Left lobe of liver (tissue), 2 donors: ENCODE results near the gene MEAK7. TPM values are rescaled to one million over a fixed set of nuclear protein-coding genes. Genes with fewer than 3 reads are reported as not detected.

Experiments used
- ATAC-seq: fragments of 200-7000 bp; cut with Tn5 transposase; one replicate; pipeline ENCODE4 v1.9.1; 2020; ENCODE audit warnings: mild to moderate bottlenecking, moderate library complexity
- DNase-seq: peaks from one replicate; pipeline ENCODE4 v3.0.0-alpha.2; 2020; ENCODE audit warnings: low spot score
- total RNA-seq: library from RNA; stranded (reverse); gene quantifications from one replicate; pipeline ENCODE4 v1.2.1, GENCODE V29; 2021
- donor health status: DM: no; HTN: no; CAD: no; lungs with moderate emphysema.
- donor health status: DM: no; HTN: yes; CAD: no.

The MEAK7 gene
- total RNA-seq, 1 donor from 2014 or later = 2.9 TPM

DNA sequence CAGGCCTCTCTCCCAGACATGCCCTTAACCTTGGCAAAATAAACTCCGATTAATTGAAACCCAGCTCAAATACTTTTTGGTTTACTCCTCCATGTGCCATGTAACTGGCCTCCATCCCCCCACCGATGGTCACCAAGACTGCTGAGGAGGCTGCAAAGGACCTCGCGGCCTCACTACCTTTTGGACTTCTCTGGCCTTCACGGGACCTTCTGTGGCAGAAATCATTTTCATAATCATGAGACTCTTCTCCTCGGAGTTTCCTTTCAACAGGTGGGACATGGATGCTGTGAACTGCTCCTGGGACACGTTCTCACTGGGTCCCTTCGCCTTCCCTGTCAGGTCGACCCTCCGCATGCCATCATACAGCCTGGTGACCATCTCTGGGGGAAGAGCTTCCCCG, 9.0 kb downstream of the MEAK7 start:
- no peak for ATAC-seq
- peak; percentile 19 for DNase-seq

DNA sequence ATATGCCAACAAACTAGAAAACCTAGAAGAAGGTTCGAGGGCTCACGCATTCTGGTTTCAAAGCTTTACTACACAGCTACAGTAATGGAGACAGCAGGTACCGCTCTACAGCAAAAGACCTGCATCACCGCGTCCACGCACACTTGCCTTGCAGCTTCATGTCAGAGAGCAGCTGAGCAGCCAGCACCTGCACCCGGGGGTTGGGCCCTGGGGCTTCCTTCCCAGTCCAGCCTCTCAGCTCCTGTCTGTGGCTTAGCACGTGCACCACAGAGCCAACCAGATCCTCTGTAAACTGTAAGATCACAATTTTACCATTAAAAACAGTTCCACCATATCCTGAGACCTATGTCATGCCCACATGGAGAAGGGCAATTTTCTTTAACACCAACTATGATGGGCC, 15.3 kb downstream of the MEAK7 start:
- DNase-seq (peak; percentile 21), ATAC-seq (no peak)

DNA sequence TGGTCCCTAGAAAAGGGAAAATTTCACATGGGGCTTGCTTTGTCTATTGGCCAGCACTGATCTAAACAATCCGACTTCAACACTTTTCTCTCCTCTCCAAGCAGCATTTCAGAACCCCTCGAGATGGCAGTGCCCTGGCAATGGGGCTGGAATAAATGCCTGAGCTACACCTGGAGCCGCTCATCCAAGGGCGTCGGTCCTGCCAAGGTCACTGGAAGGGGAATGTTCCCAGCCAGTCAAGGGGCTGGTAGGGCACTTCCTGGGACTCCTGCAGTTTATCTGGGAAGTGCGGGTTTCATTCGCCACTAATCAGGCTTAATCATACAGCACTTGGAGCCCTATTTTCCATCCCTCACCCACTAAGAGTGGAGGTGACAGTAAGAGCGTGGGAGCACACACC, 17.1 kb downstream of the MEAK7 start:
- DNase-seq = peak; percentile 19
- no peak for ATAC-seq

DNA sequence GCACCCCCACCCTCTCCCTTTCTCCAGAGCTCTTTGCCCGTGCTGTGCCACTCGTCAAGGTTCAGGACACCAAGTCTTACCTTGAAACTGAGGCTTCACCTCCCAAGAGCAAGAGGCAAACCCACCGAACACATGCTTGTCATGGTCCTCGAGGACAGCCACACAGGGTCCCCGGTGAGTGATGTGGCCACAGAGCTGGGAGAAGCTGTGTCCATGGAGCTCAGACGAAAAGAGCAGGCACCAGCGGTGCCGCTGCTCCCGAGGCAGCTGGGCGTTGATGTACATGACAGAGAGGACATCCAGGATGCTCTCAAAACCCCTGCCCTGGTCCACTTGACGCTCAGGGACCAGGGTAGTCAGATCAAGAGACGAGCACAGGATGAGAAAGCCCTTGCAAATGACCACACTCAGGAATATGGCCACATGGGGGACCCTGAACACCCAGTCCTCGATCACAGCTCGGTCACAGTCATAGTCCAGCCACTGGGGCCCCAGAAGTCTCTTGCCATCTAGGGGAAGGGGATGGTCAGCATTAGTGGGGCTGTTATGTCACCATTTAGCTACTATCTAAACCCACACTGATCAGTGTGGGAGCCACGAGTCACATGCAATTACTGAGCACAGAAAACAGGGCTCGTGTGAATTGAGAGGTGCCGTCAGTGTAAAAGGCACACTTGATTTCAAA, 17.8 kb downstream of the MEAK7 start:
- ATAC-seq = no peak
- DNase-seq = peak; percentile 39

DNA sequence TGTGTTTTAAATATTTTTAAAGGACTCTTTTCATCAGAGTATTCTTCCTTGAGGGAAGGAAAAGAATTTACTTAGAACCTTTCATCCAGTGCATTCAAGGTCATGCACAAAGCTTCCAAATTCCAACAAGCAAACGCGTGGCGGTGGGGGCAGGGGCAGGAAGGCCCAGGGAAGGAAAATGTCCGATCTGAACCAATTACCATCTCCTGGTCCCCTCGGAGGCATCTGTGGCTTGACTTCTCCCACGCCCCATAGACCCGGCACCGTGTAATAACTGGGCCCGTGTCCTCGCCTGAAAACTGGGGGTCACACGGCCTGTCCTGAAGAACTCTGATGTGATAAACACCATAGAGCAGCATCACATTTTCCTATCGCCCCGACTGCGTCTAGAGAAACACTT, 18.3 kb downstream of the MEAK7 start:
- ATAC-seq = no peak
- peak; percentile 24 for DNase-seq

DNA sequence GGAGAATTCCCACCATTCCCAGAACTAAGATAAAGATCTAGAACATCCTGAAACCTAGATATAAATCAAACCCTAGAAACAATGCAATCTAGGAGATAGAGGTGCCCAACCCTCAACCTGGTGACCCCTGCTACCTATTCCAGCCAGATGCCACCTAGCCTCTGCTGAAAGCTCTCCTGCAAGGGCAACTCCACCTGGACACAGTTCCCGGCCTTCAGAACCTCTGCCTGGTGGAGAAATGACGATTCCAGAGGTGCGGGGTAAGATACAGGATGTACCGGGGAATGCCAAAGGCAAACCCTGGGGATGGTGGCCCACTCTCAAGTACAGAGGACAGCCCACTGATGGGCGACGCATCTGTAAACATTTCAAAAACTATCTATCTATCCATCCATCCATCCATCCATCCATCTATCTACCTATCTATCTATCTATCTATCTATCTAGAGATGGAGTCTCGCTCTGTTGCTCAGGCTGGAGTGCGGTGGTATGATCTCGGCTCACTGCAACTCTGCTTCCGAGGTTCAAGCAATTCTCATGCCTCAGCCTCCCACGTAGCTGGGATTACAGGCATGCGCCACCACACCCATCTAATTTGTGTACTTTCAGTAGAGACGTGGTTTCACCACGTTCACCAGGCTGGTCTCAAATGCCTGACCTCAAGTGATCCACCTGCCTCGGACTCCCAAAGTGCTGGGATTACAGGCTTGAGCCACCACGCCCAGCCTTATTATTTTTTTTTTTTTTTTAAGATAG, 19.0 kb downstream of the MEAK7 start:
- peak; percentile 27 for DNase-seq
- no peak for ATAC-seq

DNA sequence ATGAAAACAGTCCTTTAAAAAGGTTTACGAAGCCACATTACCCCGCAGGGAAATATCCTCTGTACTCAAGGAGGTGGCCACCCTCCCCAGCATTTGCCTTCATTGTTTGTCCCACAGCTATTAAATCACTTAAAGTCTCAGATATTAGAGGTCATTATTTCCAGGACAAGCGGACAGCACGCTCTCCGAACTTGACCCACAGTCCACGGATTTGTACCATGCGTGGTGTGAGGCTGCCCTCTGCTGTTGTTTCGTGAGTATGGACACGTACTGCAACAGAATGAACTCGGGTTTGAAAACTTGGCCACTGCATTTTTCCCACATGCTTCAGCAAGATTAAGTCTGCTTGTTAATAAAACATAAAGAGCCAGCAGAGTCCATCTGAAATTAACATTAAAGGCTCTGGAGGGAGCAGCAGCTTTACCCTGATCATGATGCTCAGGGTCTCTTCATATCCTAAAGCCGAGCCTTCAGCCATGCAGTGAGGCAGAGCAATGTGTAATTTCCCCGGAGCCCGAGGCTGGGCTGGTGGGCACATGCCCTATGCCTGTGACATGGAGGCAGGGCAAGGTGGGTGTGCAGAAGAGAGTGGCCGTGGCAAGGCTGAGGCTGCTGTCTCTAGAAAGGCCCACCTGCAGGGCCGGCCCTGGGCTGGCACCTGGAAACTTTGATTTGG, 19.7 kb downstream of the MEAK7 start:
- ATAC-seq = peak; percentile 97
- peak; percentile 71 for DNase-seq

DNA sequence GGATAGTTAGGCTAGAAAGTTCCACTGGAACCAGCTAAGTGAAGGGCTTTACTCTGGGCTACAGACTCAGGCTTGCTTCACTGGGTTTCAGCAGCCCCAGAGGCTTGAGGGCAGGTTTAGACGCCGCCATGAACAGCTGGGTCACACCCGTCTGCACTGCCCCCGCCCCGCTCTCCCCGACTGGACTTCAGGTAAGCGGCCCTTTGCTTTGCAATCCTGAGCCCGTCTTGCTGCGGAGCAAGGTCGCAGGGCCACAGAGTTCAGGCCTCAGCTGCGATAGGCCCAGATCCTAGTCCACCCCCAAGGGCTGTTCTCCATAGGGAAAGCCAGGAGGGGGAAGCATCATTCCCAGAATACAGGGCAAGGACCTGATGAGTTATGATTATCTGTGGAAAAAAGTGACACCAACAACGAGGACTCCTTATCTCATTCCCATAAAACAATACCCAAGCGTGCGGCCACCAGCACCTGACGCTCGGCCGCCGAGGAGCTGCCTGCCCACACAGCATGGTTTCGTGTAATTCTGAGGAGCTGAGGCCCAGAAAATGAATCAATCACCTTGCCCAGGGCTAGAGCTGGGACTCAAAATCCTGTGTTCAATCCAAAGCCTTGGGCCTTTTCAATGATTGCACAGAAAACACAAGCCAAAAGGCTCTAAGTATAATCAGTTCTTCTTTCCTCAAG, 20.4 kb downstream of the MEAK7 start:
- ATAC-seq = no peak

DNA sequence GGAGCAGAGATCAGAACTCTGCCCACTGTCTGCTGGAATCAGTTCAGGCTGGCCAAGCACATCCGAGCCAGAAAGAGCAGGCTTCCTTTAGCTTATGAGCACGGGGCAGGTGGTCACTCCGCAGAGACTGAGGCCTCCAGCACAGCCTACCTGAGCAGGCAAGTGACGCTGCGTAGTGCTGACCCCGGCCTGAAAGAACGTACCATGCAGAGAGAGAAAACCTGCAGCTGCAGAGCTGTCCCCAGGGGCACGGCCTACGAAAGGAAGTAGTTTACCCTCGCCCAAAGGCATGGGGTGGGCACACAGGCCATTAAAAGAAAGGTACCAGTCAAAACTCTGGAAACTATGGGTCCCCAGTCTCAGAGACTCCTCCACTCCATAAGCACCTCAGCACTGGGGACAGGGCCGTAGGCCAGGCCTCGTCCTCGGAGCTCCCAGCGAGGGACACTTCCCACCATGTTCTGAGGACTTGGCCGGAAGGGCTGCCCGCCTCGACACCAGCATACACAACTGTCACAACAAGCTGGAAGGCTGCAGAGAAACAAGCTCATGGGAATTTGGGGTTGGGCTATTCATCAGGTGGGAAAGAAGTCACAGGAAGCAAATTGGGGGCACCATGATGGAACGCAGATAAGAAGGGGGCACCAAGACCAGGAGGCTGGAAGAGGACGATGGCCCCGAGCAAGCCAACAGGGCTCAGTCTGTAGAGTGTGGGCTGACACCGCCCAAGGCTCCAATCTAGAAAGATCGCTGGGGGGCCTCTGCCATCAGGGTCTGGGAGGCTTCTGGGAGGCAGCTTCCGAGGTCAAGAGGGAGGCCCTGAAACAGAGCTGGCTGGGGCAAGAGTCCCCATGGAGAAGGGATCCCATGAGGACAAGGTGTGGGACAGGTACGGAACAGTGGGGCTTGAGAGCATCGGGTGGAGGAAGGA, 21.2 kb downstream of the MEAK7 start:
- peak; percentile 41 for DNase-seq
- ATAC-seq = no peak

More for the DNA sequence above, 20.4 kb downstream of the MEAK7 start:
- DNase-seq = peak; percentile 40

DNA sequence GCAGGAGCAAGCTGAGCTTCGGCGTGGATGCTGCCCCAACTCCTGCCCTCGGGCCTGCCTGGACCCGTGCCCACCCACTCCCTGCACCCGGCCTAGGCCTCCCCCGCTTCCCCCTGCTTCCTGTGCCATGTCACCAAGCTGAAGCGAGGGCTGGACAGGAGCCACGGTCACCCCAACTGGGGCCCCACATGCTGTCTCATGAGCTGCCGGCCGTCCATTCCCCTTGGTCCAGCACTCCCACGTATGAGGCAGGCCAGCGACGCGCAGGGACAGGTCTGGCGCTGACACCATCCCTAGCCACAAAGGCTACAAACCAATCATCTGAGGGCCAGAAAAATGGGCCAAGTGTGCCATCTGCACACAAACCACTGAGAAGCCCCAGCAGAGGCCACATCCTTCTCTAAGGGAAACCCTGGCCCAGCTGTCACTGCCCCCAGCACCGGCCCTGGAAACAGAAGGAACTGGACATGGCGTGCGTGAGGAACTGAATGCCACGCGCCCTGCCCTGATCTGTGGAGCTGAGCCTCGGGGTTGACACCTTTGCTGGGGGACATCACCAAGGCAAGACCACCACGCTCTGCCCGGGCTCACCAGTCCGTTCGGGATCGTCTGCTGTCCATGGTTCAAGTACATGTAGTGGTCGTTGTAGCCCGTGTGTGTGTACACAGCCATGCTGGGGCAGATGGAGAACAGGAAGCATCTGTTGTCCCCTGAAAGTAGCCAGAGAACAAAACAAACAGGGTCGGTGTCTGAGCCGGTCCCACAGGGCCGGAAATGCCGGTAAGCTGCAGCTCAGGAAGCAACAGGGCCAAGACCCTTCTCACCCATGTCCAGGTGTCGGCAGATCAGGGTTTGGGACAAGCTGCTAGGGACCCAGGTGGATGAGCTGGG, 22.2 kb downstream of the MEAK7 start:
- DNase-seq (peak; percentile 42), ATAC-seq (no peak)

DNA sequence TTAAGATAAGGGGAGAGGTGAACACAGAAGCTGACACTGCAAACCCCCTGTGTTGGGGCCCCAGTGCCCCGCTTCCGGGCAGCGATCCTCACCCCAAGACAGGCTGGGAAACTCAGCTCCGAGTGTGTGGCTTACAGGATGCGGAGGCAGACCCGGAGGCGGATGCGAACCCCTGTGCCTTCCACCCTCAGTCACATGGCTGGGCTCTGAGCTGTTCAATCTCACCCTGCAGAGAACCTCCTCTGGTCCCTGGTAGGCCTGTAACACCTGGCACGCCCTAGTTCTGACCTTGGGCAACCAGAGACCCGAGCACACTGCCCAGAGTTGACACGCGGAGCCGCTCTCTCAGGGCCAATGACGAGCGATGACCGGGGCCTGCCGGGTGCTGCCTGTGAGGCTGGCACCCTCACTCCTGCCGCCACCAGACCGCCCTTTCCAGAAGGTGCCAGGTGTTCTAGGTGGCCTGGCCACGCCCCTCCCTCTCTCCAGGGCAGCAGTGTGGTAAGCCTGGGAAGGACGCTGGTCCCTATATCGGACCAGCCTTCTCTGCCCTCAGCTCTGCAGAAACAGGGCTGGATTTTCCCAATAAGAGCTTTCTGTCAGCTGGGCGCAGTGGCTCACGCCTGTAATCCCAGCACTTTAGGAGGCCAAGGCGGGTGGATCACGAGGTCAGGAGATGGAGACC, 23.3 kb downstream of the MEAK7 start:
- DNase-seq = peak; percentile 33
- ATAC-seq = no peak

DNA sequence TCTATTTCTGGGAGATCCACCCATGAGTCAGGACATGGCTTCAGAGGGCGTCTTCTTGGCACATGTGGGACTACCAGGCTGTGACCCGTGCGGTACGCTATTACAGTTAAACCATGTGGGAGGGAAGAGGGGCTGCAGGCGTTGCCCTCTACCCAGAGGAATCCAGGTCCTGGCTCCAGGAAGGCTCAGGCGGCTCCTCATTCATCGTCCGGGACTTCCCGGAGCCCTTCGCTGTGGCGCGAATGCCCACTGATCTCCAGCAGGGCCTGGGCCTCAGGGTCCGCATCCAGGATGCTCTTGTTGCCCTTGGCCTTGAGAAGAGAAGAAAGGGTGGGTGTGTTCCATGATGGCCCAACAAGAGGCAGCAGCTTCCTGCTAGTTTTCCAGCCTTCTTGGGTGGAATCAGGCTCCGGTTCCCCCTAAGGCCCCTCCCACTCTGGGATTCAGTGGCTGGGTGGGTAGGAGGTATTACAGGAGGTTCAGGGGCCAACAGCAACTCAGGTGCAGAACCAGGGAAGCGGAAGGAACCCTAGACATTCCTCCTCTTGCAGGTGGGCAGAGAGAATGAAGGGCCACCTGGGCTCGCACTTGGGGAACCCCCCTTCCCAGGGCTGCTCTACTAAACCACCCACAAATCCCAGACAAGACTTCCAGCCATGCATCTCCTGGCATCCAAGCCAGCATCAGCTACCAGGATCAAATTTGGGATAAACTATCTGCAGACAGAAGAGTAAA, 24.6 kb downstream of the MEAK7 start:
- peak; percentile 26 for DNase-seq
- no peak for ATAC-seq

DNA sequence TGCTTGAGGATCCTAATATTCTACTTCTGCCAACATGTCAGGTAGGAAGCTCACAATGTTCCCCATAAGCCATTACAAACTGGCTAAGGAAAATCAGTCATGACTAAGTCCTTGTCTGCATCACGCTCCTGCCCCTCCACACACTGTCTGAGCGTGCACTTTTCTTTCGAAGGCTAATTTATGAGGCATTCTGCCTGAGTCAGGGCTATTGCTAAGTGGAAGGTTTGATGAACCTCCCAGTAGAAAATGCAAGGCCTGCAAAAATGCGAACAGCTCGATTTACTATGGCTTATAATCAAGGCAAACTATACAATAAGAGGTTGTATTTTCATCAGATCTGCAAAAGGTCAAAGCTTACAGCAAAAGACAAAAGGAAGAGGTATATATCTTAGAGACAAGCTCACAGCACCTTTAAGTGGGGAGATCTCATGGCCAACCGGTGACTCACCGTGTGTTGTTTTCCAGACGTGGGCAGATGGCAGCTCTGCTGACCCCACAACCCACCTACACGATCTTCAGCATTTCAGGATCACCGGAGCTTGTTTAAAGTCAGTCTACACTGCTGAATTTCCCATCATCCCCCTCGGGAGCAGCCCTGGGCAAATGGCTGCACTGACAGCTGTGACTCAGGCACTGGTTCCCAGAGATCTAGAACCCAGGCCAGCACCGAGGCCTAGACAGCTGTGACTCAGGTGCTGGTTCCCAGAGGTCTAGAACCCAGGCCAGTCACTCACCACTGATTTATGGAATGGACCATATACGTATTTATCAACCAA, 26.1 kb downstream of the MEAK7 start:
- peak; percentile 8 for DNase-seq
- ATAC-seq = no peak

DNA sequence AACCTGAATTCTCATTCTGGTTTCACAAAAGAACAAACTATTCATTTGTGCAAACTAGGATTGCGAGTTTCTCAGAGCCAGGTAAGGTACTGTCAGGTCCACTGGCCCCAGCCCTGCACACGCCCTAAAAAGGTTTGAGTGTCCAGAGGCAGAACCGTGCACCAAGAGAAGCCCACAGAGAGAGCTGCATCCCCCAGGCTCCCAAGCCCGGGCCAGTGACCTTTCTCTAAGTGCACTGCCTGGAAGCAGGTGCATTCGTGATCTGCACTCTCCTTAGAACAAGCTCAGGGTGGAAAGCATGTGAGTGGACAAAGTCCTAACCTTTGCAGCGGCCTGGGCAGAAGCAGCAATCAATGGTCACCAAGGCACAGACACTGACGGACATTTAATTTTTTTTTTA, 26.8 kb downstream of the MEAK7 start:
- ATAC-seq (no peak), DNase-seq (peak; percentile 26)

DNA sequence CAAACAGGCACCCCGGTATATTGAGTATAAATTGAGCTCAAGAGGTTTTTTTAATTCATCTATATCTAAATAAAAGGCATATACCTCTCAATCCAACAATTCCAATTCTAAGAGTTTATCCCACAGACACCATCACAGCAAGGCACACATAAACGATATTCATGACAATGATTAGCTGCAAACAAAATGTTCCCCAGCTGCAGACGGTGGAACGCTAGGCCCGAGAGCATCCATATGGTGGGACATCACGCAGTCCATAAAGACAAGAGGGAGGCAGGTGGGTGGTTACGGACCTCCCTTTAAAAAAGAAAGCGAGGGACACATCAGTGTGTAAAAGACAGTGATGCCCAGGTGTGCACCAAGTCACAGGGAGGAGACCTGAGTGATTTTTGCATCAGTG, 28.1 kb downstream of the MEAK7 start:
- ATAC-seq (no peak), DNase-seq (peak; percentile 19)

DNA sequence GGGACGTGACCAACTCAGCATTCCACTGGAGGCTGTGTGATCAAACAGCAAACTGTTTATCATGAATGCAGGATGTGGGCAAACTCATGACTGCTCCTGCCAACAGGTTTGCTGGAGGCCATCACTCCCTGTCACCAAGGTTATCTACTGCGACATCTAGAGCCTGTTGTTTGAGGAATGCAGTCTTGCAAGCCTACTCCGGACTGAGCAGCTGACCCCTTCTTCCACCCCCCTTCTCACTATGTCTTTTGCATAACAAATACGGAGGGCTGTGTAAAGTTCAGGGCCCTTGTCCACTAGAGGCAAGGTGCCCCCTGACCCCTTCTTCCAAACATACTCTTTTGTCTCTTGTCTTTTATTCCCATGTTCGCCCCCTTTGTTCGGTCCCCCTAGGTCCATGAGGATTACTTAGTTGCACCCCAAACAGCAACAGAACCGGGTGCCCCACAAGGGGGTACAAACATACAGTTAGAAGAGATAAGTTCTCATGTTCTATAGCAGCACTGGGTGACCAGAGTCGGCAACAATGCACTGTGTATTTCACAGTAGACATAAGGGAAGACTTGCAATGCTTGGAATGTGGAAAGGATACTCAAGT, 28.7 kb downstream of the MEAK7 start:
- ATAC-seq (no peak), DNase-seq (peak; percentile 32)

DNA sequence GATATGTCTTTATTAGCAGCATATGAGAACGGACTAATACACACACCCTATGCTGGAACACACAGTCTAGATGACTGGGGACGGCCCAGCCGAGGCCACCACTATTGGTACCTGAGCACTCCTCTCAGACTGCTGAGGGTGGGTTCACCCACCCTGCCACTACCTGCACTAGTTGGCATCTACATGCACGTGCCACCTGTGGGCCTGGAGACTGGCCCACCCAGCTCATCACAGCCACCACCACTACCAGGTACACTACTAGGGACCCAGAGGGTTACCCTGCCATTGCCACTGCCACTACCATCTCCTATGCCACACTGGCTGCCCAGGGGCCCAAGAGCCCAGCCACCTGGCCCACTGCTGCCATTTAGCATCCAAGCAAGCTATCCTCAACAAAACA, 32.5 kb downstream of the MEAK7 start:
- ATAC-seq (no peak), DNase-seq (peak; percentile 16)
